ENCODE results near the gene MAMDC2. TPM values are rescaled to one million over a fixed set of nuclear protein-coding genes. Genes with fewer than 3 reads are reported as not detected.

MAMDC2 gene
- total RNA-seq, 3 donors from 2014 or later (not counting 1 experiment from before 2014, with no cell fraction given), result 0.10 to 0.32 TPM; not detected in 1

DNA sequence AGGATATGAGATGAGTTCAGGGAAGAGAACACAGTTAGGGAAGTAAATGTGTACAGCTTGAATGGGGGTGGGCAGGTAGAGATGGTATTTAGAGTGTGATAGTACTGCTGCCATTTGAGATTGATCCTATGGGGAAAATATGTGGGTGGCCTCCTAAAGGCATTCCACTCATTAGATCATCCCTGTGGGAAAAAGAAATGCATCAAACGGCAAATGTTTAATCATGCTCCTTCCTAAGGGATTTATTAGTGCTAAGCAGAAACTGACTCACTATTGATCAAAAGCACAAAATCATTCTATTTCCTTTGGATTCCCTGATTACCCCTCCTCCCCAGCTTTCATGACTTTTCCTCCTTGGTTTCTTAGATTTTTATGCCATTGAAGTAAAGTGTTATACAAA, 178.7 kb downstream of the MAMDC2 start:
- Histone ChIP-seq H3K4me3 (ENCODE audit: low read length) (no peak overlapping the region), H3K36me3 (ENCODE audit: control insufficient read depth, insufficient read depth, low read length) (no peaks in the 10 kb centered on the region), H3K4me1 (ENCODE audit: control insufficient read depth, insufficient read depth, low read length) (no peaks in the 10 kb centered on the region), H3K27ac (ENCODE audit: low read length) (no peak overlapping the region), H3K9me3 (ENCODE audit: control insufficient read depth, insufficient read depth, low read length) (no peaks in the 10 kb centered on the region), H3K27me3 (ENCODE audit: control insufficient read depth, insufficient read depth, low read length) (no peaks in the 10 kb centered on the region)
- Mint-ChIP-seq H3K36me3 (no peaks in the 10 kb centered on the region), H3K27ac (no peak overlapping the region), H3K4me3 (no peak overlapping the region), H3K9me3 (no peaks in the 10 kb centered on the region), H3K27me3 (ENCODE audit: low read depth in 2 of 2) (no peaks in the 10 kb centered on the region), H3K4me1 (no peaks in the 10 kb centered on the region)
- ATAC-seq (no peak), DNase-seq (no peak)
- 100% methylated on average over 1 of the region's 1 CpG for WGBS (ENCODE audit: insufficient coverage)
- no peak for TF ChIP-seq CTCF (IDR thresholded peaks at IDR 0.05)
- intact Hi-C loops (cut with micrococcal nuclease), result no loop called here

- Mint-ChIP-seq H3K9me3 (no peaks in the 10 kb centered on the region), H3K36me3 (no peaks in the 10 kb centered on the region), H3K27ac (no peak overlapping the region), H3K4me1 (no peaks in the 10 kb centered on the region), H3K4me3 (no peak overlapping the region), H3K27me3 (ENCODE audit: low read depth in 2 of 2) (peaks cover 3 to 7% of the 10 kb centered on the region in 2 donors)
- WGBS (ENCODE audit: insufficient coverage), result 82% methylated on average over 2 of the region's 2 CpGs
- H3K4me3 ChIP-seq (ENCODE audit: low read length), result no peak overlapping the region
- no peaks in the 10 kb centered on the region for H3K9me3 ChIP-seq (ENCODE audit: control insufficient read depth, insufficient read depth, low read length)
- TF ChIP-seq CTCF (IDR thresholded peaks at IDR 0.05), result no peak
- H3K27ac ChIP-seq (ENCODE audit: low read length), result no peak overlapping the region
- ATAC-seq, result no peak
- no peaks in the 10 kb centered on the region for H3K4me1 ChIP-seq (ENCODE audit: control insufficient read depth, insufficient read depth, low read length)
- intact Hi-C loops (cut with micrococcal nuclease), result no loop called here
- H3K36me3 ChIP-seq (ENCODE audit: control insufficient read depth, insufficient read depth, low read length), result no peaks in the 10 kb centered on the region
- H3K27me3 ChIP-seq (ENCODE audit: control insufficient read depth, insufficient read depth, low read length), result no peaks in the 10 kb centered on the region
- no peak for DNase-seq
Observed at GRCh38 chr9:70228118-70228517, 184.5 kb downstream of the MAMDC2 start.

DNA sequence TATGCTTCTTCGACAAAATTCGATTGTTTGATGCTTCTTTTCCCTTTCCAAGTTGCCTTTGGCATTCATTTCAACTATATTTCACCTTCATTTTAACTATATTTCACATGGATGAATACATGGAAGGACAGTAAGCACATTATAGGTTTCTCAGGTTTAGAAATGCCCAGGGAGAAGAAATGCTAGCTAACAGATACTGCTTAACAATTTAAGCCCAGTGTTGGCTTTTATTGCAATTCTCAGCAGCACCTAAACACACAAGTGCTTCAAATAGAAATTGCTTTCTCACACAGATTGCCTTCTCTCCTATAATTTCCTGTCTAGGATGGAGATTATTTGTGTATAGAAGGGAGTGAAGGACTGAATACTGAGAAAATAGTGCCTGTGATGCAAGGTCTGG, 185.0 kb downstream of the MAMDC2 start:
- no peaks in the 10 kb centered on the region for H3K4me1 ChIP-seq (ENCODE audit: control insufficient read depth, insufficient read depth, low read length)
- no peak overlapping the region for H3K27ac ChIP-seq (ENCODE audit: low read length)
- DNase-seq, result no peak
- ATAC-seq, result no peak
- intact Hi-C loops (cut with micrococcal nuclease), result no loop called here
- 94% methylated on average over 2 of the region's 2 CpGs for WGBS (ENCODE audit: insufficient coverage)
- no peak for TF ChIP-seq CTCF (IDR thresholded peaks at IDR 0.05)
- no peaks in the 10 kb centered on the region for H3K36me3 ChIP-seq (ENCODE audit: control insufficient read depth, insufficient read depth, low read length)
- H3K4me3 Mint-ChIP-seq, result no peak overlapping the region
- H3K4me3 ChIP-seq (ENCODE audit: low read length), result no peak overlapping the region
- no peaks in the 10 kb centered on the region for H3K27me3 ChIP-seq (ENCODE audit: control insufficient read depth, insufficient read depth, low read length)
- no peak overlapping the region for H3K27ac Mint-ChIP-seq
- no peaks in the 10 kb centered on the region for H3K9me3 ChIP-seq (ENCODE audit: control insufficient read depth, insufficient read depth, low read length)
- peaks cover 3 to 10% of the 10 kb centered on the region in 2 donors for H3K27me3 Mint-ChIP-seq (ENCODE audit: low read depth in 2 of 2)
- H3K4me1 Mint-ChIP-seq, result no peaks in the 10 kb centered on the region
- H3K36me3 Mint-ChIP-seq, result no peaks in the 10 kb centered on the region
- H3K9me3 Mint-ChIP-seq, result no peaks in the 10 kb centered on the region

DNA sequence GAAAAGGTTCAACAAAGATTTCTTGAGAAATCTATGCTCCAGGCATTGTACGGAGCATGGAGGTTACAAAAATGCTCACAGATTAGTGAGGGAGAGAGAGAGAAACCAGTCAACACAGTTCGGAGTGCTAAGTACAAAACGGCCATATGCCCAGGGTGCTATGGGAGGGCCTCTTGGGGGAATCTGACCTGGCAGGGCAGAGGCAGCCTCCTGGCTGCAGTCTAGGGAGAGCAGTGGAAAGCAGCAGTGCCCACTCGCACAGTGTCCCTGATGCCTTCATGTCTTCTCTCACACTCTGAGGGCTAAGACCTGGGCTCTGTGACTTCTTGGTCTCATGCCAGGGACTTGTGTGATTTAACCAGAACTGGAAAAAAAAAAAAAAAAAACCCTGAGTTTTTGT, 185.4 kb downstream of the MAMDC2 start:
- intact Hi-C loops (cut with micrococcal nuclease), result no loop called here
- Mint-ChIP-seq H3K9me3 (no peaks in the 10 kb centered on the region), H3K4me3 (no peak overlapping the region), H3K4me1 (no peaks in the 10 kb centered on the region), H3K36me3 (no peaks in the 10 kb centered on the region), H3K27ac (no peak overlapping the region), H3K27me3 (ENCODE audit: low read depth in 2 of 2) (peaks cover 7 to 14% of the 10 kb centered on the region in 2 donors)
- ATAC-seq (no peak), DNase-seq (no peak)
- TF ChIP-seq CTCF (IDR thresholded peaks at IDR 0.05), result no peak
- Histone ChIP-seq H3K4me3 (ENCODE audit: low read length) (no peak overlapping the region), H3K4me1 (ENCODE audit: control insufficient read depth, insufficient read depth, low read length) (no peaks in the 10 kb centered on the region), H3K27me3 (ENCODE audit: control insufficient read depth, insufficient read depth, low read length) (no peaks in the 10 kb centered on the region), H3K27ac (ENCODE audit: low read length) (no peak overlapping the region), H3K9me3 (ENCODE audit: control insufficient read depth, insufficient read depth, low read length) (no peaks in the 10 kb centered on the region), H3K36me3 (ENCODE audit: control insufficient read depth, insufficient read depth, low read length) (no peaks in the 10 kb centered on the region)
- WGBS (ENCODE audit: insufficient coverage), result 97% methylated on average over 4 of the region's 4 CpGs

All from natural killer cell (primary cell).